Adrenal gland (tissue), 5 donors: ENCODE data around the gene DUSP3.

ENCODE experiments used
- POLR2A ChIP-seq, 2 donors: fragments of 450-650 bp; IDR thresholded peaks; one replicate each; pipeline ENCODE4 v1.6.1; 2017; ENCODE audit warnings: antibody characterized with exemption in 2 of 2, mild to moderate bottlenecking in 2 of 2, moderate library complexity in 1 of 2
- TF ChIP-seq, protein P1 (sequence below), 6 experiments: fragments of 450-650 bp in 4 of 6; fragments of 200-600 bp in 2 of 6; sonication (generic) in 1 of 6; IDR thresholded peaks; 1 replicate in 5 of 6; 2 replicates in 1 of 6; pipeline versions ENCODE4 v1.5.1 to v1.8.0; 2016 to 2021; ENCODE audit warnings: antibody characterized with exemption in 6 of 6, mild to moderate bottlenecking in 2 of 6, moderate library complexity in 1 of 6
- donor health status: DM: no; HTN: no; CAD: no.

- TF ChIP-seq, protein P1, sequence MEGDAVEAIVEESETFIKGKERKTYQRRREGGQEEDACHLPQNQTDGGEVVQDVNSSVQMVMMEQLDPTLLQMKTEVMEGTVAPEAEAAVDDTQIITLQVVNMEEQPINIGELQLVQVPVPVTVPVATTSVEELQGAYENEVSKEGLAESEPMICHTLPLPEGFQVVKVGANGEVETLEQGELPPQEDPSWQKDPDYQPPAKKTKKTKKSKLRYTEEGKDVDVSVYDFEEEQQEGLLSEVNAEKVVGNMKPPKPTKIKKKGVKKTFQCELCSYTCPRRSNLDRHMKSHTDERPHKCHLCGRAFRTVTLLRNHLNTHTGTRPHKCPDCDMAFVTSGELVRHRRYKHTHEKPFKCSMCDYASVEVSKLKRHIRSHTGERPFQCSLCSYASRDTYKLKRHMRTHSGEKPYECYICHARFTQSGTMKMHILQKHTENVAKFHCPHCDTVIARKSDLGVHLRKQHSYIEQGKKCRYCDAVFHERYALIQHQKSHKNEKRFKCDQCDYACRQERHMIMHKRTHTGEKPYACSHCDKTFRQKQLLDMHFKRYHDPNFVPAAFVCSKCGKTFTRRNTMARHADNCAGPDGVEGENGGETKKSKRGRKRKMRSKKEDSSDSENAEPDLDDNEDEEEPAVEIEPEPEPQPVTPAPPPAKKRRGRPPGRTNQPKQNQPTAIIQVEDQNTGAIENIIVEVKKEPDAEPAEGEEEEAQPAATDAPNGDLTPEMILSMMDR (IDR thresholded peaks at IDR 0.05), result no peak
- no peak for TF ChIP-seq POLR2A (IDR thresholded peaks at IDR 0.05)
Observed at GRCh38 chr17:43805117-43805516, 26.3 kb upstream of the DUSP3 start.
